ENCODE measurements around the gene NEK11. TPM values are rescaled to one million over a fixed set of nuclear protein-coding genes. Genes with fewer than 3 reads are reported as not detected.

The NEK11 gene
- total and polyA plus RNA-seq, 9 of the 15 experiments (the other 6 are each of a cell fraction or from before 2014, with no cell fraction given) = 0.28 to 1.5 (median 0.87) TPM

- no peak for ATAC-seq
Measured at GRCh38 chr3:130979117-130979516, 47.6 kb upstream of the NEK11 start.

More at GRCh38 chr3:130979117-130979516, 47.6 kb upstream of the NEK11 start:
- H3K9me1 ChIP-seq (ENCODE audit: control insufficient read depth, insufficient read depth, low read length) = no peaks in the 10 kb centered on the region
- DNase-seq (ENCODE audit: extremely low read depth in 1 of 4, low spot score in 3 of 4) (no peak), FAIRE-seq (no peak)
- no peaks in the 10 kb centered on the region for H3K4me1 ChIP-seq (replicated peaks in 1 of 2; ENCODE audit: control insufficient read depth in 2 of 2, insufficient read depth in 2 of 2, low read length in 2 of 2)
- H3K4me3 ChIP-seq = no peak overlapping the region
- no peaks in the 10 kb centered on the region for H3K27me3 ChIP-seq (ENCODE audit: control insufficient read depth in 2 of 2, insufficient read depth in 2 of 2, low read length in 2 of 2)
- ChIA-PET CTCF (ENCODE audit: low intra/inter-chr PET ratio) (no interaction called here), POLR2A (no interaction called here)
- no peaks in the 10 kb centered on the region for H3K9me3 ChIP-seq (replicated peaks; ENCODE audit: control insufficient read depth, insufficient read depth, low read depth, low read length)
- H2AFZ ChIP-seq (ENCODE audit: low read depth, low read length) = no peak overlapping the region
- H3K4me2 ChIP-seq (ENCODE audit: insufficient read depth, low read length) = no peak overlapping the region
- peaks cover 29% of the 10 kb centered on the region; the same call in 2 of the 3 replicates for H3K36me3 ChIP-seq (ENCODE audit: control insufficient read depth, insufficient read depth, low read length)
- H3K27ac ChIP-seq (ENCODE audit: extremely low read depth, low read depth, low read length) = no peak overlapping the region
- BruUV-seq (replicated peaks) = no TSS peak
- TF ChIP-seq HCFC1 (IDR thresholded peaks at IDR 0.05; ENCODE audit: low read depth, low read length) (no peak), SFPQ (IDR thresholded peaks at IDR 0.05; ENCODE audit: low read depth, low read length) (no peak), BCLAF1 (IDR thresholded peaks at IDR 0.05; ENCODE audit: borderline replicate concordance in 1 of 2, control insufficient read depth in 1 of 2, low read depth in 2 of 2, low read length in 1 of 2) (no peak), EGR1 (conservative IDR thresholded peaks at IDR 0.05) (no peak)
- WGBS (ENCODE audit: insufficient coverage, low coverage, missing lambda C conversion rate) = 88% methylated on average over 2 of the region's 2 CpGs
- in situ Hi-C loops (cut with MboI) = no loop called here
- no peaks in the 10 kb centered on the region for H3K79me2 ChIP-seq (ENCODE audit: control insufficient read depth, insufficient read depth, low read length)
- no peaks in the 10 kb centered on the region for H4K20me1 ChIP-seq (replicated peaks; ENCODE audit: control insufficient read depth, insufficient read depth, low read length)
- intact Hi-C loops (cut with micrococcal nuclease) = no loop called here
- H3K9ac ChIP-seq (ENCODE audit: insufficient read depth in 1 of 2, low read depth in 2 of 2, low read length in 2 of 2) = no peak overlapping the region
